ENCODE measurements around the gene CEP85.

GRCh38 chr1:26278303-26278702, 44.3 kb downstream of the CEP85 start:
- TF ChIP-seq, protein P1, sequence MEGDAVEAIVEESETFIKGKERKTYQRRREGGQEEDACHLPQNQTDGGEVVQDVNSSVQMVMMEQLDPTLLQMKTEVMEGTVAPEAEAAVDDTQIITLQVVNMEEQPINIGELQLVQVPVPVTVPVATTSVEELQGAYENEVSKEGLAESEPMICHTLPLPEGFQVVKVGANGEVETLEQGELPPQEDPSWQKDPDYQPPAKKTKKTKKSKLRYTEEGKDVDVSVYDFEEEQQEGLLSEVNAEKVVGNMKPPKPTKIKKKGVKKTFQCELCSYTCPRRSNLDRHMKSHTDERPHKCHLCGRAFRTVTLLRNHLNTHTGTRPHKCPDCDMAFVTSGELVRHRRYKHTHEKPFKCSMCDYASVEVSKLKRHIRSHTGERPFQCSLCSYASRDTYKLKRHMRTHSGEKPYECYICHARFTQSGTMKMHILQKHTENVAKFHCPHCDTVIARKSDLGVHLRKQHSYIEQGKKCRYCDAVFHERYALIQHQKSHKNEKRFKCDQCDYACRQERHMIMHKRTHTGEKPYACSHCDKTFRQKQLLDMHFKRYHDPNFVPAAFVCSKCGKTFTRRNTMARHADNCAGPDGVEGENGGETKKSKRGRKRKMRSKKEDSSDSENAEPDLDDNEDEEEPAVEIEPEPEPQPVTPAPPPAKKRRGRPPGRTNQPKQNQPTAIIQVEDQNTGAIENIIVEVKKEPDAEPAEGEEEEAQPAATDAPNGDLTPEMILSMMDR (IDR thresholded peaks at IDR 0.05), result no peak
- TF ChIP-seq POLR2AphosphoS5 (IDR thresholded peaks at IDR 0.05), result no peak
- TF ChIP-seq POLR2A (IDR thresholded peaks at IDR 0.05), result no peak
